Glomerular visceral epithelial cell (primary cell): Measurements from ENCODE around the gene PGGHG.
"Not testable (repeated sequence)": the region's sequence is repeated elsewhere in the genome, so short reads cannot be mapped to it uniquely, and the experiment has no call there.

ENCODE experiments used
- DNase-seq: peaks from one replicate; pipeline ENCODE4 v3.0.0-alpha.2; 2016; ENCODE audit errors: extremely low spot score

Gene PGGHG

DNA sequence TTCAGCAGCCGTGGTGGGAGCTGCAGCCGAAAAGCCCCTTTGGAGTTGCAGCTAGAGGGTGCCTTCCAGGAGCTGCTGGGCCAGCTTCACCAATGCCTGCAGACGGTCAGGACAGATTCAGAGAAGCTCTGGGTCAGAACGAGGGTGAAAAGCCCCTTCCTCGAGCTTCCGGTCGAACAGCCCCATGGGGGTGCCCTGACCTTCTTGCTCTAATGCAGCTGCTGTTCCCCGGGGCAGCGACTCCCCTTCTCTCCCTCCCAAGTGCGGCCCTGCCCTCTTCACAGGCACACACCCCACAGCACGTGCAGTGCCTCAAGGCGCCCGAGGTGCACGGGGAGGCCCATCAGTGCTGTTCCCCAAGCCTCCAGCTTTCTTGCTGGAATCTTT, 41.4 kb downstream of the PGGHG start:
- no peak for DNase-seq

DNA sequence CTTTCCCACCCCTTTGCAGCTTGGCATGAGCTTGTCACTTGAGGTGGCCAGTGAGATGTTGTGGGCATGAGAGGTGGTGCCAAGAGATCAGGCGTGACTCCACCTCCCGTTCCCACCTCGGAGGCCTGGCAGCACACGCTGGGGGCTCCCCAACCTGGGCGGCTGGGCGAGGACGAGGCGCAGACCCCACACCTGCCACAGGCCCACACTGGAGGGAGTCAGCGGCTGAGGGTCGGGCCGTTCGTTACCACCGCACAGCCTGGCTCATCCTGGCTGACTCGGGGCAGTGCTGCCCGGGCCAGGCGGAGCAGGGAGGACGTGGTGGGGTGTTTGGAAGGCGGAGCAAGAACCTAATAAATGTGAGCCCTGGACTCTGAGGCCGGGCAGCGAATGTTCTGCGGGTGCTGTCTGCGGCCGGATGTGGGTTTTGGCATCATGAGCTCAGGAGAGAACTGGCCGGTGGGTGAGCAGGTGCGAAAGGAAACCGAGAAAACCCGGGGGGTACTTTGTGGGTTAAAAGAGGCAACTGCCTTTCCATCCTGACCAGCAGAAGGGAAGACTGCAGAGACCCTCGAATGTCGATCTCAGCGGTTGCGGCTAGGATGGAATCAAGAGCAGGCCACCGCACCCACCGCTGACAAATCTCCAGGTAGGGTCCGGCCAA, 41.9 kb downstream of the PGGHG start:
- no peak for DNase-seq

DNA sequence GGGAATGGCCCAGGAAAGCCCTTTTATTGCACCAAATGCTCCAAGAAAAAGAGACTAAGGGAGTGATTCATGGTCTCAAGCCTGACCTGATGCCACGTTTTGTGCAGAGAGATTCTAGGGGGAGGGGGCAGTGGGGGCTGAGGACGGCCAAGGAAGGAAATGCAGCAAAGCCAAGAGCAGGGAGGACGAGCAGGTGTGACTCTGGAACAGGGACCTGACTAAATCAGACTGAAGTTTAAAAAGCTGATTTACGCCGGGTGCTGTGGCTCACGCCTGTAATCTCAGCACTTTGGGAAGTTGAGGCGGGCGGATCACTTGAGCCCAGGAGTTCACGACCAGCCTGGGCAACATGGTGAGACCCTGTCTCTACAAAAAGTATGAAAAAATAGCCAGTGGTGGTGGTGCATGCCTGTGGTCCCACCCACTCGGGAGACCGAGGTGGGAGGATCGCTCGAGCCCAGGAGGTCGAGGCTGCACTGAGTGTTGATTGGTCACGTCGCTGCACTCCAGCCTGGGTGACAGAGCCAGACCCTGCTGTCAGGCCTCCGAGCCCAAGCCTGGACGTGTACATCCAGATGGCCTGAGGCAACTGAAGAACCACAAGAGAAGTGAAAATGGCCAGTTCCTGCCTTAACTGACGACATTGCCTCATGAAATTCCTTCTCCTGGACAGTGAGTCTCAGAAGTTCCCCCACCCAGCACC, 42.6 kb downstream of the PGGHG start:
- no peak for DNase-seq

DNA sequence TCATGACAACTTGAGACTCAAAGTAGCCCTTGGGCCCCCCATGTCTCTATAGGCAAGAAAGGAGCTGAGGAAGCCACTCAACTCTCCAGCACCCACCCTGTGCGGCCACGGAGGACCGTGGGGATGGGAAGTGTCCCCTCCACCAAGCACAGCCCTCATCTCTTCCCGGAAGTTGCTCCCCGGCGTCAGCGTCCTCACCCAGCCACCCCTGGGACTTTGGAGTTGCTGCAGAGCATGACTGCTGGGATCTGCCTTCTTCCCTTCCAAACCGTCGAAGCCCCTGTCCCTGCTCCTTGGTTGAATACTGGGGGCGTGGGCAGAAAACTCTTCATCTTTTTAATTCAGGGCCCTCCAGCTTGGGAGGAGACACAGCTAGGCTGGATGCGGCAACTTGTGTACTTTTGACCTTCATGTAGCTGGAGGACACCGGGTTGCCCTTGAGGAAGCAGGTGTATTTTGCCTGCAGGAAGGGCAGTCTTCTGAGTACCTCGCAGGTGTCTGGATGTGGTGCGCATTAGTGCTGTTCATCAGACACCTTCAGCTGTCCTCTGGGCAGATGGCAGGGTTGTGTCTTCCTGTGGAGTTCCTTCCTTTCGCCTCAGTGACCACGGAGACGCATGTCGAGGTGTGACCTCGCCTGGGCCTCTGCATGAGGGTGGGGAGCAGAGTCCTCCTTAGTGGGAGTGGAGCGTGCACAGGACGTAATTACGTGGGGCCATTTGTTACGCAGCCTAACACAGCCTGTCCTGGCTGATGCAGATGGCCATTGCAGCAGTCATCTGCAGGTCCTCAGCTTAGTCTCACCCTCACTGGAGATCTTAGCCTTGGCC, 43.9 kb downstream of the PGGHG start:
- DNase-seq, result no peak

GRCh38 chr11:333616-334263, 44.8 kb downstream of the PGGHG start:
- not testable (repeated sequence) for DNase-seq

DNA sequence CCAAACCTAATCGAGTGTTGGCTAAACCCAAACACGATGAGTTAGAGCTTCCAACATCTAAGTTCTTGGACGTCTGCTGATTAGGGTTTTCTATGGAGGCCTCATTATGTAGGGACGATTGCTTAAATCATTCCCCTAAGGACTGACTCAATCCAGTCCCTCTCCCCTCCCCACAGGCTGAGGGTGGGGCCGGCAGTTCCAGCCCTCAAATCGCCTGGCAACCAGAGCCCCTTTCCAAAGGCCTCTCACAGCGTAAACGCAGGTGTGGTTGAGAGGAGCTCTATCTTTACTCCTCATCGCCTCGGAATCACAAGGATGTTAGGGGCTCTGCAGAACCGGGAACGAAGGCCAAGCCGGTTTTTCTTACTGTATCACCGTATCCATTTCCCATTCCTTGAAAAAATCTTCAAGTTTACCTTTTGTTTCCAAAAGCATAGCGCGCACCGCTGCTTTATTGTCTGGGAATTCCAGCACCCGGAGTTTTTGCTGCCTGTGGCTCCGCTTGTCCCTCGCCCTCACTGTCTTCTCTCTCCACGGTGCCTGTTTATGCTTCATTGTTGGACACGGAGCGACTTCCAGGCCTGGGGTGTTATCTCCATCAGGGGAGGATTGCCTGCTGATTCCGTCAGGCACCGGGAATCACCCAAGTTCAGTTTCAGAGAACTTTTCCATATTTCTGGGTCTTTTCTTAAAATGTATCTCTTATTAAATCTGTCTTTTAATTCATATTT, 45.5 kb downstream of the PGGHG start:
- DNase-seq, result no peak

- DNase-seq, result no peak
Measured at GRCh38 chr11:335779-336658, 47.1 kb downstream of the PGGHG start.

DNA sequence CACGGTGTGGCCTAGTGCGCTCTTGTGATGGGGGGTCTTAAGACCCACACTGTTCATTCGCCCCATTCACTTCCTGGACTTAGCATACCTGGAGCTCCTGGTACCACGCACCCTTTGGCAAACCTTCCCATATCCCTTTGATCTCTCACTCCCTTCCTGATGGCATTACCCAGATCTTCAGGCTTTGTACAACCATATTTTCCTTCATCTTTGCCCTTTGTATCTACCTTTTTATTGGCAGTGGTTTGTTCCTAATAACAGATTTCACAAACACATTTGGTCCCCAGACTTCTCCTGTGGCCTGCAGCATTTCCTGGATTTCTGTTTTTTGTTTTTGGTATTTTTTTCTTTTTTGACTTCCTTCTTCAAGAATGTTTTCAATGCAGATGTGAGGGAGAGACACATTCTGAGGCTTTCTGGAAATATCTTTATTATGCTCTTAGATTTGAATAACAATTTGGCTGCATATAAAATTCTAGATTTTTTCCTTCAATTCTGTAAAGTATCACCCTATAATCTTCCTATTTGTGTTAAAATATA, 47.8 kb downstream of the PGGHG start:
- DNase-seq, result no peak

DNA sequence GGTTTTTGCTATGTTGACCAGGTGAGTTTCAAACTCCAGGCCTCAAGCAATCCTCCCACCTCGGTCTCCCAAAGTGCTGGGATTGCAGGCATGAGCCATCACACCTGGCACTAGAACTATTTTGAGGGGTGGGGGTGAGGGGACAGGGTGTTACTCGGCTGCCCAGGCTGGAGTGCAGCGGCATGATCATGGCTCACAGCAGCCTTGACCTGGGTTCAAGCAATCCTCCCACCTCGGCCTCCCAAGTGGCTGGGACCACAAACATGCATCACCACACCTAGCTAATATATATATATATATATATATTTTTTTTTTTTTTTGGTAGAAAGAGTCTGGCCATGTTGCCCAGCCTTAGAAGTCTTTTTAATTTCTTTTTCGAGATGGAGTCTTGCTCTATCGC, 48.8 kb downstream of the PGGHG start:
- DNase-seq, result no peak

- no peak for DNase-seq
Measured at GRCh38 chr11:339963-340362, 51.0 kb downstream of the PGGHG start.

GRCh38 chr11:340539-341512, 51.9 kb downstream of the PGGHG start:
- no peak for DNase-seq

DNA sequence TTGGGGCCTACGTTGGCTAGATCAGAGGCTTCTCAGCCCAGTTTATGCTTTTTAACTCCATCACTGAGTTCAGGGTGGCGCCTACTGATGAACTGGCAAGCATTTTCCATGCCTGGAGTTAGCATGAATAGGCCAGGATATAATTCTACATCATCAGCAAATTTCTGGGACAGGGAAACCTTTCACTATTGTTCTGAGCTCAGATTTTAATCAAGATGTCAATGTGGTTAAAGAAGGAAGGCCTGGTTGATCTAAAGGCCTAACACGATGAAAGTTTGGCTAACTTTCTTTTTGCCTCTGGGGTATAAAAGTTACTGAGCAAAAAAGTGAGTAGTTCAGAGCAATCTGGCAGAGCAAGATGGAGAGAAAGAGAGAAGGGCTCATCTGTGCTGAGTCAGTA, 53.4 kb downstream of the PGGHG start:
- DNase-seq, result no peak

GRCh38 chr11:344836-345578, 56.1 kb downstream of the PGGHG start:
- no peak for DNase-seq
